Panc1 (cell line): ENCODE results near the gene ACTR3.

Experiments used
- CTCF ChIP-seq: fragments of 450-650 bp; IDR thresholded peaks from 2 replicates; pipeline ENCODE4 v1.5.1; 2017; ENCODE audit warnings: mild to moderate bottlenecking
- POLR2AphosphoS5 ChIP-seq: IDR thresholded peaks from 2 replicates; pipeline ENCODE4 v1.6.1; 2012; ENCODE audit warnings: mild to moderate bottlenecking, low read depth, low read length, moderate library complexity

GRCh38 chr2:113892004-113892710 is 2.3 kb downstream of the ACTR3 start:
- TF ChIP-seq POLR2AphosphoS5 = no peak
- TF ChIP-seq CTCF = no peak
